Endothelial cell of umbilical vein (primary cell): ENCODE results near the gene FCN1. TPM values are rescaled to one million over a fixed set of nuclear protein-coding genes. Genes with fewer than 3 reads are reported as not detected.
A peak's percentile ranks its signal among the peaks of the same experiment; 100 is the strongest.

Source experiments
- BruUV-seq: library from RNA; stranded (reverse); fragments of 400-500 nt; replicated peaks from 2 replicates; lab custom pipeline; 2021; lab: Mats Ljungman, UMichigan
- CTCF ChIA-PET: fragments of 300-600, 350-600 bp; sonication (Branson Sonifier 250); formaldehyde crosslinking; loops from one replicate; lab custom pipeline; 2021; ENCODE audit warnings: antibody characterized with exemption, inconsistent platforms; lab: Charles Lee
- POLR2A ChIA-PET: fragments of 300-600, 350-600 bp; sonication (Branson Sonifier 250); formaldehyde crosslinking; loops from one replicate; lab custom pipeline; 2021; ENCODE audit warnings: antibody characterized with exemption, inconsistent platforms; lab: Charles Lee
- DNase-seq: peaks from one replicate; pipeline ENCODE4 v3.0.0-alpha.2; 2011; ENCODE audit warnings: low read depth, low spot score
- FAIRE-seq: peaks from 2 replicates; lab custom pipeline; 2011; peaks lifted over from hg19 to GRCh38; lab: Jason Lieb, UNC
- H2AFZ ChIP-seq: 2 replicates; pipeline ENCODE4 v1.6.0; 2012; ENCODE audit warnings: low read depth, low read length, control low read depth, inconsistent platforms
- H3K27ac ChIP-seq: 2 replicates; pipeline ENCODE4 v1.5.1; 2011; ENCODE audit warnings: low read depth, mild to moderate bottlenecking, control low read depth, low read length, moderate library complexity; ENCODE audit not compliant: insufficient read depth
- H3K27me3 ChIP-seq, 2 experiments: 2 replicates each; pipeline versions ENCODE4 v1.6.0 to v1.6.1; 2011; ENCODE audit warnings: low read length in 2 of 2, mixed read lengths in 1 of 2; ENCODE audit not compliant: control insufficient read depth in 2 of 2, insufficient read depth in 2 of 2
- H3K36me3 ChIP-seq, 2 experiments: 2 replicates in 1 of 2; 3 replicates in 1 of 2; pipeline ENCODE4 v1.5.1; 2011; ENCODE audit warnings: low read length in 2 of 2, mild to moderate bottlenecking in 1 of 2, moderate library complexity in 1 of 2; ENCODE audit not compliant: control insufficient read depth in 2 of 2, insufficient read depth in 2 of 2; ENCODE audit errors: extremely low read depth in 1 of 2
- H3K4me1 ChIP-seq: 3 replicates; pipeline ENCODE4 v1.5.1; 2011; ENCODE audit warnings: mild to moderate bottlenecking, low read length; ENCODE audit not compliant: control insufficient read depth, insufficient read depth; ENCODE audit errors: extremely low read depth
- H3K4me2 ChIP-seq: 2 replicates; pipeline ENCODE4 v1.6.1; 2011; ENCODE audit warnings: low read length, control low read depth, mixed read lengths; ENCODE audit not compliant: insufficient read depth
- H3K4me3 ChIP-seq, 3 experiments: fragments of 200-600 bp in 1 of 3; sonication (generic), shearing (Covaris generic) in 1 of 3; replicated peaks in 1 of 3; 2 replicates each; pipeline ENCODE4 v1.5.1; 2011 to 2016; ENCODE audit warnings: control low read depth in 3 of 3, low read length in 3 of 3, mild to moderate bottlenecking in 2 of 3, inconsistent platforms in 1 of 3, low read depth in 1 of 3, moderate library complexity in 1 of 3; ENCODE audit not compliant: insufficient read depth in 1 of 3
- H3K79me2 ChIP-seq: 2 replicates; pipeline ENCODE4 v1.6.0; 2012; ENCODE audit warnings: low read length, inconsistent platforms; ENCODE audit not compliant: control insufficient read depth, insufficient read depth
- H3K9ac ChIP-seq: replicated peaks from 2 replicates; pipeline ENCODE3; 2011; ENCODE audit warnings: low read length, control low read depth; ENCODE audit not compliant: insufficient read depth; ENCODE audit errors: extremely low read depth
- H3K9me1 ChIP-seq: replicated peaks from 3 replicates; pipeline ENCODE4 v1.6.0; 2011; ENCODE audit warnings: mild to moderate bottlenecking, low read length; ENCODE audit not compliant: control insufficient read depth, insufficient read depth; ENCODE audit errors: extremely low read depth
- H3K9me3 ChIP-seq: replicated peaks from 2 replicates; pipeline ENCODE4 v1.5.1; 2012; ENCODE audit warnings: low read length, inconsistent platforms; ENCODE audit not compliant: control insufficient read depth, insufficient read depth
- H4K20me1 ChIP-seq: replicated peaks from 2 replicates; pipeline ENCODE3; 2011; ENCODE audit warnings: mild to moderate bottlenecking, low read length; ENCODE audit not compliant: control insufficient read depth, insufficient read depth; ENCODE audit errors: extremely low read depth
- EZH2 ChIP-seq: IDR thresholded peaks from 2 replicates; pipeline ENCODE4 v1.6.1; 2012; ENCODE audit warnings: borderline replicate concordance, low read depth, mild to moderate bottlenecking, moderate library complexity, low read length, inconsistent platforms; ENCODE audit not compliant: severe bottlenecking
- FOS ChIP-seq: IDR thresholded peaks from 2 replicates; pipeline ENCODE4 v1.6.1; 2011; ENCODE audit warnings: mild to moderate bottlenecking, low read length, moderate library complexity, borderline replicate concordance; ENCODE audit not compliant: insufficient read depth
- GATA2 ChIP-seq: IDR thresholded peaks from 2 replicates; pipeline ENCODE4 v1.7.0; 2011; ENCODE audit warnings: low read depth, mild to moderate bottlenecking, moderate library complexity, mixed read lengths, low read length; ENCODE audit not compliant: insufficient read length, insufficient read depth
- JUN ChIP-seq: IDR thresholded peaks from 2 replicates; pipeline ENCODE4 v1.6.1; 2011; ENCODE audit warnings: borderline replicate concordance, low read depth; ENCODE audit not compliant: insufficient read length, insufficient read depth
- MYC ChIP-seq: IDR thresholded peaks from one replicate; pipeline ENCODE4 v1.6.1; 2011; ENCODE audit warnings: mild to moderate bottlenecking, low read depth, low read length
- POLR2A ChIP-seq: IDR thresholded peaks from 2 replicates; pipeline ENCODE4 v1.6.1; 2012; ENCODE audit warnings: low read depth, mild to moderate bottlenecking, control low read depth, low read length
- POLR2AphosphoS5 ChIP-seq: IDR thresholded peaks from 2 replicates; pipeline ENCODE4 v1.6.1; 2012; ENCODE audit warnings: low read depth, mild to moderate bottlenecking, control low read depth, low read length, moderate library complexity; ENCODE audit not compliant: insufficient read depth
- dilution Hi-C: fragments of 300-500 bp; cut with MboI; formaldehyde crosslinking; loops from one replicate; pipeline ENCODE4 v1.15.0; 2019; ENCODE audit warnings: low sequenced_read_pairs; ENCODE audit not compliant: extremely low pct_ligation_motif_present
- intact Hi-C: fragments of 100-400 bp; cut with micrococcal nuclease; formaldehyde crosslinking; loops from one replicate; pipeline ENCODE4 v1.10.0; 2022
- polyA plus RNA-seq, 4 experiments: library from polyadenylated mRNA; depleted of rRNA in 3 of 4; stranded (reverse) in 3 of 4; unstranded in 1 of 4; fragments of >200 nt; gene quantifications; 2 replicates each; pipeline versions ENCODE4 v1.2.1 to v1.2.3, GENCODE V29; 2011 to 2012; ENCODE audit warnings: missing spikeins in 1 of 4
- total RNA-seq: library from RNA; stranded (reverse); gene quantifications from 2 replicates; pipeline ENCODE4 v1.2.3, GENCODE V29; 2021
- TF ChIP-seq, protein P1 (sequence below), 2 donors: IDR thresholded peaks; 1 replicate in 1 of 2; 2 replicates in 1 of 2; pipeline ENCODE4 v1.5.1; 2011; ENCODE audit warnings: low read length in 2 of 2, mild to moderate bottlenecking in 2 of 2, moderate library complexity in 2 of 2, control low read depth in 1 of 2, inconsistent platforms in 1 of 2, low read depth in 1 of 2; ENCODE audit not compliant: insufficient read depth in 1 of 2; ENCODE audit errors: extremely low read depth in 1 of 2
- TF ChIP-seq, protein P2 (sequence below): IDR thresholded peaks from 2 replicates; pipeline ENCODE4 v1.6.1; 2011; ENCODE audit not compliant: insufficient read depth, insufficient read length

The FCN1 gene
- total and polyA plus RNA-seq, 2 donors (not counting 3 experiments of a cell fraction or from before 2014, with no cell fraction given), result not detected

DNA sequence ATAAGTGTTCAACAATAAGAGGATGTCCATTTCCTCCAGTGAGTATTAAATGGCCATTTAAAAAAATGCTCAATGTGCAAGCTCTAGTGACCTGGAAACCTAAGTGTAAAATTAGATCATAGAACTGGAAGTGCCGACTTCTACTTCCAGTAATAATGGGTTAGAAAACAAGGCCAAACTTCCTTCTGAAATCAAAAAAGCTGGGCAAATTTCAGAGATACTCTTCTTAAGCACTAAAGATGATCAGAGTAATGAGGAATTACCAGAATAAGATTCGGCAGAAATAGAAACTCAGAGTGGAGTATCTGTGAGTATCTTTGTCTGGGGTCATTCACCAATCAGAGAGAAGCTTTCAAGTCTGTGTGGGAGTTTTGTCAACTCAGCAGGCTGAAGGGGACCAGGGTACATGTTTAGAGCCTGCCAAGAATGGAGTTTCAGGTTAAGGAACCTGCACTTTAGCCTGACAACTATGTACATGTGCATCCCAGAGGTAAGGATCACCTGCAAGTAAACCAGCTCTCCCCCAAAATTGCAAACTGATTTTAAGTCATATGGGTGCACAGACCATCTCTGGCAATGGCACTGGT is 20.0 kb downstream of the FCN1 start:
- Histone ChIP-seq H3K79me2 (no peaks in the 10 kb centered on the region), H4K20me1 (no peaks in the 10 kb centered on the region), H3K4me1 (peaks cover 22% of the 10 kb centered on the region), H3K27ac (no peak overlapping the region), H3K36me3 (no peaks in the 10 kb centered on the region), H3K9me1 (no peaks in the 10 kb centered on the region), H3K27me3 (peaks cover 8 to 12% of the 10 kb centered on the region in 2 experiments), H3K9ac (no peak overlapping the region), H3K4me3 (no peak overlapping the region), H3K9me3 (no peaks in the 10 kb centered on the region), H2AFZ (no peak overlapping the region), H3K4me2 (peak overlapping the region; percentile 13)
- POLR2A ChIA-PET, result no interaction called here
- no peak for TF ChIP-seq POLR2AphosphoS5
- TF ChIP-seq MYC, result no peak
- TF ChIP-seq GATA2, result no peak
- TF ChIP-seq, protein P1, sequence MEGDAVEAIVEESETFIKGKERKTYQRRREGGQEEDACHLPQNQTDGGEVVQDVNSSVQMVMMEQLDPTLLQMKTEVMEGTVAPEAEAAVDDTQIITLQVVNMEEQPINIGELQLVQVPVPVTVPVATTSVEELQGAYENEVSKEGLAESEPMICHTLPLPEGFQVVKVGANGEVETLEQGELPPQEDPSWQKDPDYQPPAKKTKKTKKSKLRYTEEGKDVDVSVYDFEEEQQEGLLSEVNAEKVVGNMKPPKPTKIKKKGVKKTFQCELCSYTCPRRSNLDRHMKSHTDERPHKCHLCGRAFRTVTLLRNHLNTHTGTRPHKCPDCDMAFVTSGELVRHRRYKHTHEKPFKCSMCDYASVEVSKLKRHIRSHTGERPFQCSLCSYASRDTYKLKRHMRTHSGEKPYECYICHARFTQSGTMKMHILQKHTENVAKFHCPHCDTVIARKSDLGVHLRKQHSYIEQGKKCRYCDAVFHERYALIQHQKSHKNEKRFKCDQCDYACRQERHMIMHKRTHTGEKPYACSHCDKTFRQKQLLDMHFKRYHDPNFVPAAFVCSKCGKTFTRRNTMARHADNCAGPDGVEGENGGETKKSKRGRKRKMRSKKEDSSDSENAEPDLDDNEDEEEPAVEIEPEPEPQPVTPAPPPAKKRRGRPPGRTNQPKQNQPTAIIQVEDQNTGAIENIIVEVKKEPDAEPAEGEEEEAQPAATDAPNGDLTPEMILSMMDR (IDR thresholded peaks at IDR 0.05; ENCODE audit: extremely low read depth in 1 of 2, insufficient read depth in 1 of 2, low read depth in 1 of 2, low read length in 2 of 2), result no peak
- no peak for TF ChIP-seq FOS
- TF ChIP-seq EZH2, result no peak
- TF ChIP-seq, protein P2, sequence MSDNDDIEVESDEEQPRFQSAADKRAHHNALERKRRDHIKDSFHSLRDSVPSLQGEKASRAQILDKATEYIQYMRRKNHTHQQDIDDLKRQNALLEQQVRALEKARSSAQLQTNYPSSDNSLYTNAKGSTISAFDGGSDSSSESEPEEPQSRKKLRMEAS, result no peak
- no peak for TF ChIP-seq POLR2A
- TF ChIP-seq JUN, result no peak
- FAIRE-seq (no peak), DNase-seq (peak; percentile 59)
- intact Hi-C loops (no loop called here), dilution Hi-C loops (no loop called here)
- CTCF ChIA-PET, result interaction anchor here (0.8 to 1.6 kb wide), 2 partner anchors 8 to 12 kb away, joined by 3 read pairs; no protein-coding TSS in a partner anchor
- BruUV-seq, result no TSS peak
